AG04449 (cell line): ENCODE results near the gene FAM53B.

ENCODE experiments used
- CTCF ChIA-PET: fragments of 350-600 bp; formaldehyde crosslinking; extraction: SDS; loops from one replicate; lab custom pipeline; 2021; ENCODE audit warnings: antibody characterized with exemption; lab: Yijun Ruan, JAX
- POLR2A ChIA-PET: fragments of 400-600, 350-600 bp; formaldehyde crosslinking; extraction: SDS; loops from one replicate; lab custom pipeline; 2020; ENCODE audit warnings: antibody characterized with exemption, inconsistent platforms; lab: Yijun Ruan, JAX
- DNase-seq: peaks from one replicate; pipeline ENCODE4 v3.0.0-alpha.2; 2010; ENCODE audit warnings: low read depth, low spot score
- H3K4me3 ChIP-seq: 2 replicates; pipeline ENCODE4 v1.5.1; 2011; ENCODE audit warnings: low read depth, mild to moderate bottlenecking, control low read depth, low read length
- TF ChIP-seq, protein P1 (sequence below): IDR thresholded peaks from one replicate; pipeline ENCODE4 v1.5.1; 2011; ENCODE audit warnings: mild to moderate bottlenecking, moderate library complexity, low read length, control low read depth, inconsistent platforms; ENCODE audit not compliant: insufficient read depth; ENCODE audit errors: missing control alignments

FAM53B gene

DNA sequence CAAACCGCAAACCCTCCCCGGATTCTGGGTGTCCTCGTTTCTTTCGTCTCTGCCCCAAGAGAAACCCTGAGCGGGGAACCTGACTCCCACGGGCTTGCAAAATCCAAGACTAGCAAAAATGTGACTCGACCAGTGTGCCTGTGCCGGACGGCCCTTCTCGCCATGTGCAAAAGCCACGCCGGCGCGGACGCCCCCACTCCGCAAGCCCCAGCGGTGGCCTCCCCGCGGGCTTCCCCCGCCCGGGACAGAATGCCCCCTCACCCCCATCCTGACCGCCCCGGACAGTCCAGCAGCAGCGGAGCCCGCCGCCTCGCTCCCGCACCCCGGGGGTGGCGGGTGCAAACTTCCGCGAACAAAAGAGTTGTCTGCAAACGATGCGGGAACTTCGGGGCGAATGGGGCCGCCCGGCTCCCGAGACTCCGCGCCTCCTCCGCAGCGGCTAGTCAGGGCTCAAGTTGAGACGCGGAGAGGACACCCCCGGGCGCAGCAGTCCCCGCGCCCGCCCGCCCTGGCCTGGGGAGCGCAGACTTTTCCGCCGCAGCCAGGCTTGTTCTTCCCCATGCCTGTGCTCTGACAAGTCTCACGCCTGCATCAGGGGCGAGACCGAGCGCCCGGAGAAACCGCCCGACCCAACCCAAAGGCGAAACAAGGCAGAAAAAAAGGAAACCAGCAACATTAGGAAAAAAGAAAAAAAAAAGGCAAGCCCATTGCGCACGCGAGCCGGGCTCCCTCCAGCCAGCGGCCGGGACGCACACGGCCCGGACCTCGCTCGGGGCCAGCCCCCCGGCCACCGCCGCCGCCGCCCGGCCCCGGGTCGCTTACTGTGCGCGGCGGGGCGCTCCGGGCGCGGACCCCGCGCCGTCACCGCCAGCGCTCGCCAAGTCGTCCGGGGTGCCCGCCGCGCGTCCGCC, 732 bp downstream of the FAM53B start:
- no peak for DNase-seq
- ChIA-PET CTCF (interaction anchor here (0.7 to 5.3 kb wide), 9 partner anchors 13 to 749 kb away, joined by 3 to 141 read pairs (median 18); no protein-coding TSS in a partner anchor), POLR2A (no interaction called here)
- peak overlapping the region; percentile 66 for H3K4me3 ChIP-seq
- TF ChIP-seq, protein P1, sequence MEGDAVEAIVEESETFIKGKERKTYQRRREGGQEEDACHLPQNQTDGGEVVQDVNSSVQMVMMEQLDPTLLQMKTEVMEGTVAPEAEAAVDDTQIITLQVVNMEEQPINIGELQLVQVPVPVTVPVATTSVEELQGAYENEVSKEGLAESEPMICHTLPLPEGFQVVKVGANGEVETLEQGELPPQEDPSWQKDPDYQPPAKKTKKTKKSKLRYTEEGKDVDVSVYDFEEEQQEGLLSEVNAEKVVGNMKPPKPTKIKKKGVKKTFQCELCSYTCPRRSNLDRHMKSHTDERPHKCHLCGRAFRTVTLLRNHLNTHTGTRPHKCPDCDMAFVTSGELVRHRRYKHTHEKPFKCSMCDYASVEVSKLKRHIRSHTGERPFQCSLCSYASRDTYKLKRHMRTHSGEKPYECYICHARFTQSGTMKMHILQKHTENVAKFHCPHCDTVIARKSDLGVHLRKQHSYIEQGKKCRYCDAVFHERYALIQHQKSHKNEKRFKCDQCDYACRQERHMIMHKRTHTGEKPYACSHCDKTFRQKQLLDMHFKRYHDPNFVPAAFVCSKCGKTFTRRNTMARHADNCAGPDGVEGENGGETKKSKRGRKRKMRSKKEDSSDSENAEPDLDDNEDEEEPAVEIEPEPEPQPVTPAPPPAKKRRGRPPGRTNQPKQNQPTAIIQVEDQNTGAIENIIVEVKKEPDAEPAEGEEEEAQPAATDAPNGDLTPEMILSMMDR: no peak

DNA sequence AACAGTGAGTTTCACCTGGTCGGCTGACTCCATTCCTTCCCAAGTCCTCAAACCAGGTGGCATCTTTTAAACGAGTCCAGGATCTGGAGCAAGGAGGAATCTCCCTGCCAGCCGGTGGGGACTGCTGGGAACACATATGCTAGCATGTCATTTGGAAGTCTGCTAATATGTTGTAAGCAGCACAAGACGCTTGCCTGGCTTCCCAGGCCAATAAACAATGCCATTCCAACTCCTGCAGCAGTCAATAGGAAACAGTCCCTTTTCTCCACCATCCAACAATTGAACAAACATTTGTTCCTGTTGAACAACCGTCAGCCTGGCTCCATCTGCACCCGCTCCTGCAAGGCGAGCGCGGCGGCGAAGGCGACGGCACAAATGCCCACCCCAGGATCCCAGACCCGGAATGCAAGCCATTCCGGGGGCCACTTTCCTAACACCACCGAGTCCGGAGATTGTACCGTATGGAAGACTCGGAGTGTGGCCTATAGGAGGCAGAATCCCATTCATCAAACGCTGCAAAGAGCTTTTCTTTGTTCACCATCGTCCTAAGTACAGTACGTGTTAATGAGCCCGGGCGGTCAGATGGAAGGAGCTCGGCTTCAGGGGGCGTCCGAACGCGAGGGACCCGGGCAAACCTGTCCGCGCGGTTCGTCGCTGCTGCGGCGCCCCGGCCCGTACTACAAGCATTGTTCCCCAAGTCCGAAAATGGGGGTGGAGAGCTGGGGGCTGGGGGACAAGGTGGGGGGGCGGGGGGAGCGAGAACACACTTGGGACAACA, 1.6 kb downstream of the FAM53B start:
- CTCF ChIA-PET: interaction anchor here (0.7 to 5.3 kb wide), 16 partner anchors 13 to 748 kb away, joined by 3 to 141 read pairs (median 11); no protein-coding TSS in a partner anchor
- no peak for DNase-seq
- TF ChIP-seq, protein P1: peak; percentile 27
- POLR2A ChIA-PET: no interaction called here
- H3K4me3 ChIP-seq: peak overlapping the region; percentile 66

DNA sequence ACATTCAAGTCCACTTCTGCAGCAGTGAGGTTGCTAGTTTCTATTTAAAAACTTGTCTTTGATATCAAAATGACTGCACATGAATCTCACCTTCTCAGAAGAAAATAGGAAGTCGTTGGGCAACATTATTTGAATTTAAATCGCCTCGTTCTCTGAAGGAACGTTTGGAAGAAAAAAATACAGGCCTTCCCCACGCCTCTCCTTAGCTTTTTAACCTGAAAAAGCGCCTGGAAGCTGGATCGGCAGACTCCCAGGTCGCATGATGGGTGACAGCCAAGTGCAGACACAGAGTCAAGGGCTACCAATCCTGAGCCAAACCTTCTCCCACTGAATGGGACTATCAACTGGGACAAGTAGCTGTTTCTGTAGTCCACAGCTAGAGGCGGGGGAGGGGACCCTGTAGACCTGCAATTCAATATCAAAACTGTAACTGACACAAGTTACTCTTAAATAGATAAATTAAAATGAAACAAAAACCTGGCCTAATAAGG, 2.2 kb downstream of the FAM53B start:
- CTCF ChIA-PET: interaction anchor here (0.7 to 5.3 kb wide), 43 partner anchors 8 to 747 kb away, joined by 3 to 141 read pairs (median 6); partner anchors contain the start of gene LHPP
- DNase-seq: no peak
- TF ChIP-seq, protein P1: no peak
- H3K4me3 ChIP-seq: peak overlapping the region; percentile 66; the same call in 1 of the 2 replicates
- POLR2A ChIA-PET: interaction anchor here (0.9 kb wide), 1 partner anchor 60 kb away, joined by 3 read pairs; the partner anchor contains the start of gene ABRAXAS2

DNA sequence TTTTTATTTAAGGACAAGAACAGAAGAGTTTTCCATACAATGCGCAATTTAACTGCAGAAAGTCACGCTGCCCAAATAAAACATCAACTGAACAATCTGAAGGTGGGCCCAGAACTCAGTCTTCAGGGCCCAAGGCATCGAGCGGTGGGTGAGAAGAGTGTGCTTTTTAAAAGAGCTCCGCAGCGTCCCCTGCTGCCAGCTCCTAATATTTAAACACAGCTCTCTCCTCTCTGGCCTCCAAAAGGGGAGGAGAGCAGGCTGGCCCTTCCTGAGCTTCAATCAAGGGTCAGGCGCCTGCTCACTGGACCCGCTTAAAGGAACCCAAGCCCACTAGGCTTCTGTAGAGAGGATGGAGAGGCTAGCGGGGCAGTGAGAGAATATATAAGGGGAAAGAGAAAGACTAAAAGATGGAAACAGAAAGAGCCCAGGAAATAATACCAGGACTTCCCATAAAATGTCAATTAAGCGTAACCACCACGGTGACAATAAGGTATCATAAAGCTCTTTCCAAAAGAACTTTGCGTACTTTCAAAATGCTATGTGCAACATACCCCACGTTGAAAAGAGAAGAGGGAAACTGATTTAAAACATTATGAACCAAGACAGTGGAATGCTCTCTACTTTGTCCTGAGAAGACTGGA, 2.8 kb downstream of the FAM53B start:
- no peak overlapping the region for H3K4me3 ChIP-seq
- TF ChIP-seq, protein P1: peak; percentile 75
- ChIA-PET CTCF (interaction anchor here (0.7 to 5.3 kb wide), 45 partner anchors 8 to 747 kb away, joined by 3 to 141 read pairs (median 5); partner anchors contain the start of gene LHPP), POLR2A (interaction anchor here (0.9 kb wide), 1 partner anchor 61 kb away, joined by 3 read pairs; the partner anchor contains the start of gene ABRAXAS2)
- DNase-seq: no peak

DNA sequence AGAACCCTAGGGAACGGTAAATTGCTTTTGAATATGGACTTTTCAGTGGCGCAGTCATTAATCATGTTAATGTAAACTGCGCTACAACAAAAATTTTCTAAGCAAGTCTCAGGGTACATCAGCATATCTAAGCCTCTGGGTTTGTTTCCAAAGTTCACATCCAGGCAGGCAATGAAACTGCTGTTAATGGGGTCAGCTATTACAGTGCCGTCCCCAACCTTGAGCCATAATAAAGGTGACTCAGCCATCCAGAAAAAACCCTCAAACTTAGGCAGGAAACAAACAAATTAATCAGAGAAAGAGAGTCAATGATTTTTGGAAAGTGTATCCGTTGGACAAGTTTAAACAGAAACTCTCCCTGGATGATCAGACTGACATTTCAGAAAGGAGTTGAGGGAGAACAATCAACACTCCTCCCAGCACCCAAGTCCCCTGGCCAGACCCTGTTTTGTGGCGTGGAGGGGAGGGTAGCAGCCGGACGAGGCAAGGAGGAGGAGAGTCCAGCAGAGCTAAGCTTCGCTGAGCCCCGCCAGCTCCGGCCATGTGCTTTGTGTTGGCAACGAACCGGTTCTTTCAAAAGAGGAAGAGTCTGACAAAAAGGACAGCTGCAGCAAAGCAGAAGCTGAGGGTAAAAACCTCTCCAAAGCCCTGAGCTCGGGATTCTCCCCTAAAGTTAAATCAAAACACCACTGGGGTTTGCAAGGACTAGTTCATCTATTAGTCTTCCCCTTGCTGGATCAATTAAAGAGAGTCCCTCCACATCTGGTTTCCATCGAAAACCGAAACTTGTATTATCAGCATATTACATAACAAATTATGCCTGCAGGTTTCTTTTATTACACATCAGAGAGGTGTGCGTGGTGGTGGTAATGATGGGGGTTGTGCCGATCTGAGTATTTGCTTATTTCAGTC, 3.6 kb downstream of the FAM53B start:
- TF ChIP-seq, protein P1: no peak
- no peak for DNase-seq
- ChIA-PET POLR2A (no interaction called here), CTCF (interaction anchor here (0.7 to 5.3 kb wide), 45 partner anchors 9 to 746 kb away, joined by 3 to 141 read pairs (median 5); partner anchors contain the start of gene LHPP)
- H3K4me3 ChIP-seq: peak overlapping the region; percentile 8; the same call in 1 of the 2 replicates
